GM21447 (cell line): ENCODE results near the gene NFKBIA.
"Not testable (repeated sequence)": the region's sequence is repeated elsewhere in the genome, so short reads cannot be mapped to it uniquely, and the experiment has no call there.

Experiments used
- ATAC-seq: cut with Tn5 transposase; IDR thresholded peaks from one replicate; pipeline ENCODE4 v1.9.1; 2021; ENCODE audit not compliant: unreplicated experiment

NFKBIA gene

DNA sequence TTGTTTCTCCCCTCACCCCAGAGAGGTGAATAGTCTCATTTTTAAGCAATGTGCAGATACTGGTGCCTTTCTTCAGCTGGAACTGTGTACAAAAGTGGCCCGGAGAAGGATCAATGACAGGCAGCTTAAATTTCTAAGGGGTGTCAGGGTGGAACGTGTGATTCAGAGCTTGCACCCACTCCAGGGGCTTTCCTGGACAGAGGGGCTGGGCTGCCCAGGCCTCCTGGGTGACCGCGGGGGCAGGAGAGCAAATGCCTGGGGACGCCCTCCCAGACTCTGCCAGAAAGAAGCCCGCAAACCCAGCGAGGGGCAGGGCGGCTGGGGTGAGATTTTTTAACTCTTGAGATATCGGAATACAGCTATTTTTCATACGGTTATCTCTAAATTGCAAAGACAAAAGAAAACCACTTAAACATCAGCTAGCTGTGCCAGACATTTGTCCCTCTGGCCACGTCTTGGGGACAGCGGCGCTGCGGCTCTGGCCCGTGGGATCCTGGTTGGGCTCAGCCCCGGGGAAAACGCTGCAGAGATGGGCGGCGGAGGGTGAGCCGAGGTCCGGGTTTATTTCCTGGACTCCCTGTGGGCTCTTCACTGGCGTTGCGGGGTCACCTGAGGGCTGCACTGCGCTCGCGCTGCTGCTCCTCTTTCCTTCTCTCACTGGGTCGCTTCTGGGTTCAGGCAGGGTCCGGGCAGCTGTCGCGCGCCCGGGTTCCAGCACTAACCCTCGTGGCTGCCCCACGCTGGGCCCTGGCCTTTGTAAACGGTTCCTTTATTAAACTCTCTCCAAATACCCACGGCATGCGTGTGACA, 35.8 kb downstream of the NFKBIA start:
- ATAC-seq: no peak

DNA sequence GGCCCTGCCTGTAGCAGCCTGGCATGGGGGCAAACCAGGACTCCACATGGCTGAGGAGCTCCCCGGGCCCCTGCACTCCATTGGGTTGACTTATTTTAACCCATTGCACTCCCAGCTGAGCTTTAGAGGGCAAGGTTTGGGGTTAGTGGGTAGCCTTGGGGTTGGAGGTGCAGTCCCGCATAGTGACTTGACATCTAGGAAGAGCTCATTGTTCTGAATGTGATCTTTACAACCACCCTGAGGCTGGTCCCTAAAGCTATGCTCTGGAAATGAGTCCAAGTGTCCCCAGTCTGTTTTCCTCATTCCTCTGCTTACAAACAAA, 36.4 kb downstream of the NFKBIA start:
- ATAC-seq: no peak

GRCh38 chr14:35367056-35367372, 37.5 kb downstream of the NFKBIA start:
- no peak for ATAC-seq

DNA sequence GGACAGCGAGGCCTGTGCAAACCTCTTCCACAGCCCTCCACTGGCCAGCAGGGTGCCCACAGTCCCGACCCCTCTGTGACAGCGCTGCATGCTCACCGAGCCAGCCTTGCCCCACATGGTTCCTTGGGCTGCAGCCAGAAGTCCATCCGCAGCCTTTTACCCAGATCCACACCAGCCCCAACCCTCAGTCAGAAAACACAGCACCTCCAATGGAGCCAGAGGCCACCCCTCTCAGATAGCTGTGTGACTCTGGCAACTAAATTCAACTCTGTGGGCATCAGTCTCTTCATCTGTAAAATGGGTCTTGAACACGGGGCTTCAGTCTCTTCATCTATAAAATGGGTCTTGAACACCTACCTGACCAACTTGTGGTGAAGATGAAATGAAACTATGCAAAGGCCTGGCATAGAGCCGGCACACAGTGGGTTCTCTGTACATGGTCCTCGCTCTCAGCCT, 38.0 kb downstream of the NFKBIA start:
- no peak for ATAC-seq

DNA sequence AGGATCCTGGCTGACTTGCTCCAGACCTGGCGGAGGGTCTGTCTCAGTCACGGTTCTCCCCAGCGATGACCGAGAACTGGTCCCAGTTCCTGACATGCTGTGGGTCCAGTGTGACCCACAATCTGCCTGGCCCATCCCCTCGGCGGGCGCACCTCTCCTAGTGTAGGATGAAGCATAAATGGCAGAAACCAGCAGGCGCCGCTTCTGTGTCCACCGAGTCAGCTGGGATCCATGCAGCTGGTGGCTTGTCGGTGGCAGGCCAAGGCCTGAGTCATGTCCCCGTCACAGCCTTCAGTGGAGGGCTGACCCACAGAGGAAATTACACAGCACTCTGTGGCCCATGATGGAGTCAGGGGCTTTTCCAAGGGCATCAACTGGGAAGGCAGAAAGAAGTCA, 38.5 kb downstream of the NFKBIA start:
- ATAC-seq: no peak

DNA sequence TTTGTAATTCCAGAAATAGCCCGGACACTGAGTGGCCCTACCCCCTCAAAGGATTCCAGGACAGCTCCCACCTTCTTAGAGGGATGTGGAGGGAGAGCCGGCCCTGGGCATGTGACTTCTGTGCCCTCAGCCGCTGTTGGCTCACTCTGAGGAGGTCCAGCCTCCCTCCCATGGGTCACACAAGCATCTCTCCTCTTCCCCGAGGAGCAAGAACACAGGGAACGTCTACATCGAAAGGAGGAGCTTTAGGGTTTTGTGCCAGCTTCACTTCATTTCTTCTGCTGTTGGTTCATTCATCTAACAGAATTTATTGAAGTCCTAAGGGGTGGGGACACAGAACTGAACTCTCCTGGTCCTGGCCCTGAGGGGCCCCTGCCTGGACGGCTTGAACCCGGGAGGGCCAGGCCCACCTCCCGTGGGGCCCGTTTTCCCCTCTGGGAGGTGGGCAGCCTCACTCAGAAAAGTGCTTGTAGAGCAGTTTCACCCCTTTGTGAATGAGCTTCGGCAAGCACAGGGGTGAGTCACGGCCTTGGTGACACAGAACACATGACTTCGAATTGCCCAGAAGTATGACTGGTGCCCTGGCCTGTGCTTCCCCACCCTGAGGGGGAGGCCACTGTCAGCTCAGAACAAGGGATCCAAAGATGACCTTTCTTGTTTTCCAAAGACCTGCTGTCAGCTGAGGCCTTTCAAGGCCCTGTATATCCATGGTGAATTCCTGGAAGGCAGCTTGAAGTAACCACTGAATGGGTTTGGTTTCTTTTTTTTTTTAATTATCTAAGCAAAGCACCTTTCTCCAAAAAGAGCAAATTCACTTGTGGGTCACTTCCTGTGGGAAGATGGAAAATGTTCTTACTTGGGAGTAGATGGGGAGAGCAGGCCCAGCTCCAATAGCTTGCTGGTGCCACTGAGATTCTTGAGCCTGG, 39.2 kb downstream of the NFKBIA start:
- no peak for ATAC-seq

GRCh38 chr14:35362911-35363374, 41.6 kb downstream of the NFKBIA start:
- no peak for ATAC-seq

- ATAC-seq: no peak
Observed at GRCh38 chr14:35362450-35362849, 42.1 kb downstream of the NFKBIA start.

DNA sequence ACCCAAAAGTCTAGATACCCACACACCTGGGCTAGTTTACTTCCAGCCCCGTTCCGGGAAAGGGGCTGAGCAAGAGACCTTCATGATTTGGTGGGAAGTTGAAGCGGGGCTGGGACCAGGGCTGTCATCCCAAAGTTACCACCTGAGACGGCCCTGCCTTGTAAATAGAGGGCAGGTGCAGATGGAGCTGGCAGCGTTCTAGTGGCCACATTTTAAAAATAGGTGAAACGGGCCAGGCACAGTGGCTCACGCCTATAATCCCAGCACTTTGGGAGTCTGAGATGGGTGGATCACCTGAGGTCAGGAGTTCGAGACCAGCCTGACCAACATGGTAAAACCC, 43.4 kb downstream of the NFKBIA start:
- ATAC-seq: no peak

- not testable (repeated sequence) for ATAC-seq
Observed at GRCh38 chr14:35359655-35360054, 44.9 kb downstream of the NFKBIA start.

DNA sequence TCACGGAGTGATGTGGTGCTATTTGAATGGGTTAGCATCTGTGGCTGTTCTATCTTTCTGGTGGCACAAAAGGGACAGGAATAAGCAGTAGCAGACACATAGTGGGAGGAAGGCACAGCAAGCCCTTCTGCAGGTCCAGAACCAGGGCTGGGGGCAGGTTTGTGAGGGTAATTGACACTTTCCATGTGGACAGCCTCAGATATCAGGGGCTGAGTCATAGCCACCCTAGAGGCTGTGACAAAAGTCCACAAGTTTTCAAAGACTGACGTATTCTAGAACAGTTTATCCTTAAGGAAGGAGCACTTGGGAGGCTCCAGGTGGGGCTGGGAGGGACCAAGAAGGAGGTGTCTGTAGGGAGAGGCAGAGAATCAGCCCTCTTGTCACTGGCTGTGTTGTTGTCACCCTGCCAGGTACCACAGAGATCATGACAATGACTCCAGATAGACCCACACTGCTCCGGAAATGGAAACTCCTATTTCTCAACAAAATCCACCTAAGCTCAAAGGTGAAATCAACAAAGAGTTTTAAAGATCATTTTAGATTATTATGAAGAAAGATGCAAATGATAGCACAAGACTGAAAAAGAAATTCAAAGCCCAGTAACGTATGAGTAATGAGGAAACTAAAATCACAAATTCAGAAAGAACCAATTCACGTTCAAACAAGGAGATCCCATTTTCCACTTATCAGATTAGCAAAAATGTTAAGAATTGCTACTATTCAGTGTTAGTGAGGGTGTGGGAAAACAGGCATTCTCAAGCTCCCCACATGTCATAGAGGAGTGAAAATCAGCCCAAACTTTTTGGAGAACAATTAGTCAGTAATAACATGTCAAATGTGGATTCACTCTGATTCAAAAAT, 48.3 kb downstream of the NFKBIA start:
- ATAC-seq: no peak

DNA sequence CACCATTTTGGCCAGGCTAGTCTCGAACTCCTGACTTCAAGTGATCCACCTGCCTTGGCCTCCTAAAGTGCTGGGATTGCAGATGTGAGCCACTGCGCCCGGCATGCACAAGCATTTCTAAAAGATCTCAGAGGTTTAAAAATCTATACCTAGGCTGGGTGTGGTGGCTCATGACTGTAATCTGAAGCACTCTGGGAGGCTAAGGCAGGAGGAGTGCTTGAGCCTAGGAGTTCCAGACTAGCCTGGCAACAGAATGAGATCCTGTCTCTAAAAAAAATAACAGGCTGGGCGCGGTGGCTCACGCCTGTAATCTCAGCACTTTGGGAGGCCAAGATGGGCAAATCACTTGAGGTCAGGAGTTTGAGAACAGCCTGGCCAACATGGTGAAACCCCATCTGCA, 49.3 kb downstream of the NFKBIA start:
- ATAC-seq: not testable (repeated sequence)

DNA sequence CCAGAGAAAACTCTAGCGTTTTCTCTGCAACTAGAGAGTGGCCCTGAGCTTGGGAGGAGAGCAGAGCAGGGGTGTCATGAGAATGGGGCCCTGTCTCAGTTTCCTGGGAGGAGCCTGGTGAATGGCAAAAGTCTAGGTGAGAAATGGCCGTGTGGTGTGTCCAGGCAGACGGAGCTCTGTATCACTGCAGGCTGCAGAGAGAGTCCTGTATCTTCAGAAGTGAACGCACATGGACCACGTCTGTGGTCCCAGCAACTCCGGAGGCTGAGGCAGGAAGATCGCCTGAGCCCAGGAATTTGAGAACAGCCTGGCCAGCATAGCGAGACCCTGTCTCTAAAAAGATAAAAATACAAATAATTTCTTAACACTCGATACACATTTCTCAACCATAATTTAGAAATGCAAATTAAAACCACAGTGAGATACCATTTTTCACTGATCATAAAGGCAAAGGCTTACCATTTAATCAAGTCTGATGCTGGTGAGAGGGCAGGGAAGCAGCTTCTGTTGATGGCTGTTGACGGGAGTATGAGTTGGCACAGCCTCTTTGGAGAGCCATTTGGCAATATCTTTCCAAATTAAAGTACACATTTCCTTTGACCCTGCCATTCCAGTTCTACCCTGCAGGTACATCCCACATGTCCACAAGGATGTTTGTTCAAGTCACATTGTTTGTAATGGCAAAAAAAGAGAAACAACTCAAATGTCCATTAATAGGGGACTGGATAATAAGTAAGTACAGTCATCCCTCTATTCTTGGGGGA, 51.0 kb downstream of the NFKBIA start:
- ATAC-seq: no peak

GRCh38 chr14:35352274-35353233, 52.0 kb downstream of the NFKBIA start:
- ATAC-seq: no peak

- ATAC-seq: no peak
Observed at GRCh38 chr14:35351897-35352273, 52.7 kb downstream of the NFKBIA start.
